Fibroblast of skin of right quadriceps (primary cell): Measurements from ENCODE around the gene DMAC2.
A peak's percentile ranks its signal among the peaks of the same experiment; 100 is the strongest.
"Not testable (repeated sequence)": the region's sequence is repeated elsewhere in the genome, so short reads cannot be mapped to it uniquely, and the experiment has no call there.

Experiments used
- DNase-seq: peaks from one replicate; pipeline ENCODE4 v3.0.0-alpha.2; 2013

DMAC2 gene

DNA sequence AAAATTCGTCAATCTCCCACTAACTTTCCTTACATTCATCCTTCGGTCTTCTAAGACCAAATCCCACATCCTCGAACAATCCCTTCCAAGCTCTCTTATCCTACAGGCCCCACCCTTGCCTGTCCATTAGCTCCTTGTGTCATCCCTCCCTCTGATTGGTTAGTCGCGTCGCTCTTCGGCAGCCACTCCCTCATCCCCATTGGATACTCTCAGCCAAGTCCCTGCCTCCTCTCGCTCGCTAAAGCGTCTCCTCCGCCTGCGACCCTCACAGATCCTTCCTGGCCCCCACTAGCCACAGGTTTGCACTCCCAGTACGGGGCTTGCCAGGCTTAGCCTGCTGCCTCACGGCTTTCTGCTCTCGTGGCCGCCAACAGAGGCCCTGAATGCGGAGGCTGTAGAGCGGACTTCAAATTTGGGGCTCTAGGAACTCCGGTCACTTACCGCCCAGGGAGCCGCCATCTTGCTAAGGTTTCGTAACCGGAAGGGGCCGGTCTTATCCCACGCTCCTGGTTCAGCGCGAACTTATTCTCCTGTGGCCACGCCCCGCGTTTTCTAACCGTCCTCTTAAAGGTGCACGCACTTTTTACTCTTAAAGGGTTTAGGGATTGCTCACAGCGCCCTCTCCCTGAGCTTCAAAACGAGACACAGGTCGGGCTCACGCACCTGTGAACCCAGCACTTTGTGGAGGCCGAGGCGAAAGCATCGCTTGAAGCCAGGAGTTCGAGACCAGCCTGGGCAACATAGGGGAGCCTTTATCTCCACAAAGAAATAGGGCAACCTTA, at the start of gene DMAC2:
DMAC2 (minus strand) TSS at position 472 of the 782 bp plus-strand sequence; CDS start at position 459, 13 bp downstream.
- peak; percentile 97 for DNase-seq

GRCh38 chr19:41486953-41487352, 47.2 kb upstream of the DMAC2 start:
- DNase-seq = not testable (repeated sequence)

DNA sequence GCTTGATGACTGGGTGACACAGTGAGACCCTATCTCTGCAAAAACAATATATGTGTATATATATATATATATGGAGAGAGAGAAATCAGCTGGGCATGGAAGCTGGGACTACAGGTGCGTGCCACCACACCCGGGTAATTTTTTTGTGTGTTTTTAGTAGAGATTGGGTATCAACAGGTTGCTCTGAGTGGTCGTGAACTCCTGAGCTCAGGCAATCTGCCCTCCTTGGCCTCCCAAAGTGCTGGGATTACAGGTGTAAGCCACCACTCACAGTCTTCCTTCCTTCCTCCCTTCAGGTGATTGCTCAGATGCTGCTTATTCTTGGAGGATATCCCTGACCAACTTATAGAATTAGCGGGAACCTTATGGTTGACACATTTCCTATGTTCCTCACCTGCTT, 45.1 kb upstream of the DMAC2 start:
- no peak for DNase-seq

- no peak for DNase-seq
These were observed 40.6 kb upstream of the DMAC2 start for GRCh38 chr19:41480336-41480735.

DNA sequence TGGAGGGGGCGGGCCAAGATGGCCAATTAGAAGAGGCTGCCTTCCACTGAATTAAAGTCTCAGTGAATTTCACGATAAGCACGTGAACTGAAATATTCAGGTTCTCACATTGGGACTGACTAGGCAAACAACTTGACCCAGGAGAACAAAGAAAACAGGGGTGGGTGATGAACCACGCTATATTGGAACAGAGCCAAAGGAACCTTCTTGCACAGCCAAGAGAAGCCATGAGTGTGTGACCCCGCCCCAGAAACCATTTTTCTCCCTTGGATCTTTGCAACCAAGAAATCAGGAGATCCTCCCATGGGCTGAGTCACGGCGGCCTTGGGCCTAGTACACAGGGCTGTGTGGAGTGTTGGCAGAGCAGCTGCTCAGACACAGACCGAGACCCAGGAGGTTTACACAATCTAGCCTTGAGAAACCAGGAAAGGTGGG, 40.1 kb upstream of the DMAC2 start:
- no peak for DNase-seq

DNA sequence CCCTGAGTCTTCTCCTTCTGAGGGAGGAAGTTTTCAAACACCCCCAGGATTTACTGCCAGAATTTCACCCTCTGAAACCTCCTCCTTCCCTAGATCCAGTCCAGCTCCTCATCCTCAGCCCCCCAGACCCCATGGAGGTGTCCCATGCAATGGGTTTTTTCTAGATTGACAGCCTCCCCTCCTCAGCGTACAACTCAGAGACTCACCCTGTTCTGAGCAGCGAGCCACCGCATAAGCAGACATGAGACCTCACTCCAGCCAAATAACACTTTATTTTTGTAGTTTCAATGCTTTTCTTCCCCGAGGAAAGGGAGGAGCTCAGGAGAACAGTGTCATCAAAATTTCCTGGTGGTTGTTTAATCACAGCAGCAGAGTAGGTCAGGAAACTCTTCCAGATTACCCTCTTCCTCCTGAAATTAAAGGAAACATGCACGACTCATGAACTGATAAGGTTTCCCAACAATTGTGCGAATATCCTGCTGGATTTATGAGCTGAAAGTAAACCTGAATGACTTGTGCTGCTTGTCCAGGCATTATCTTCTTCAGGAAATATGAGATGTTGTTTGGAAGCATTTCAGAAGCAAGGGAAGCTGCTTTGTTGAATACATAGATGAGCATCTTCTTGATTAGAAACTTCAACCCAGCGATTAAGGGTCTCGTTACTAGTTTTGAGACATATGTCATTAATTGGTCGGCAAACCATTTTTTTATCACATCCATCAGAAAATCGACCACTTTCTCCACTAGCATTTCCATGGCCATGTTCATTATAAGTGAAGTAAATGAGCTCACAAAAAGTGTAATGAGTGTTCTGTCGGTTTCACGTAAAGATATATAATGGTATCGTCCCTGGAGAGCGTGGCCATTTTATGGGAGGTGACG, 39.4 kb upstream of the DMAC2 start:
- no peak for DNase-seq

- DNase-seq = no peak
These were observed 38.5 kb upstream of the DMAC2 start for GRCh38 chr19:41478171-41478570.

- DNase-seq = no peak
These were observed 36.9 kb upstream of the DMAC2 start for GRCh38 chr19:41476583-41476982.

DNA sequence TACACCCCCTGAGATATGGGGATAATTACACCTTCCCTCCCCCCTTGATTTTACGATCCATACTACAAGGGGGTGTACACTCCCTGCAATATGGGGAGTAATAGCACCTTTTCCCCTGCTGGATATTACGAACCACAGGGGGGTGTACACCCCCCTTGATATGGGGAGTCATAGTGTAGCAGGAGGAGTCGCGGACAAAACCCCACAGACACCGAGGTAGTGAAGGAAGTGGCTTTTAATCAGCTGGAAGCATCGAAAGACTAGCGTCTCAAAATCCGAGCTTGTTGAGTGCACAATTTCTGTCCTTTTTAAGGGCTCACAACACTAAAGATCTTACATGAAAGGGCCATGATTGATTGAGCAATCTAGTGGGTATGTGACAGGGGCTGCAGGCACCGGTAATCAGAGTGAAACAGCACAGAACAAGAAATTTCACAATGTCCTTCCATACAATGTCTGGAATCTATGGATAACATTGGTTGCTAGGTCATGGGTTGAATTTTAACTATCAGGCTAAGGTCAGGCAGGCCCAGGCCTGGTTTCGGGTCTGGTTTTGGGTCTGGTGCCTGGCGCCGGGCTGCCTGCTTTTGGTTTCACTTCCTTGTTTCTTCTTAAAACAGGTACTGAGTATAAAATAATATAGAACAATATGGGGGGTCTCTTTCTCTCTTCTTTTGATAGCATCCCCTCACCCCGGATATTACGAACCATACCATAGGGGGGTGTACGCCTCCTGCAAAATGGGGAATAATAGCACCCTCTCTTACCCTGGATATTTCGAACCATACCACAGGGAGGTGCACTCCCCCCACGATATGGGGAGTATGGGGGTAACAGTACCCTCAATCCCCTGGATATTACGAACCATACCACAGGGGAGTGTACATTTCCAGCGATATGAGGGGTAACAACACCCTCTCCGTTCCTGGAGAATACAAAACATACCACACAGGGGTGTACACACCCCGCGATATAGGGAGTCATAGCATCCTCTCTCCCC, 23.8 kb upstream of the DMAC2 start:
- DNase-seq = not testable (repeated sequence)

GRCh38 chr19:41462497-41462896, 22.8 kb upstream of the DMAC2 start:
- no peak for DNase-seq

GRCh38 chr19:41457241-41457640, 17.5 kb upstream of the DMAC2 start:
- no peak for DNase-seq

GRCh38 chr19:41456342-41456918, 16.7 kb upstream of the DMAC2 start:
- DNase-seq = peak; percentile 35

DNA sequence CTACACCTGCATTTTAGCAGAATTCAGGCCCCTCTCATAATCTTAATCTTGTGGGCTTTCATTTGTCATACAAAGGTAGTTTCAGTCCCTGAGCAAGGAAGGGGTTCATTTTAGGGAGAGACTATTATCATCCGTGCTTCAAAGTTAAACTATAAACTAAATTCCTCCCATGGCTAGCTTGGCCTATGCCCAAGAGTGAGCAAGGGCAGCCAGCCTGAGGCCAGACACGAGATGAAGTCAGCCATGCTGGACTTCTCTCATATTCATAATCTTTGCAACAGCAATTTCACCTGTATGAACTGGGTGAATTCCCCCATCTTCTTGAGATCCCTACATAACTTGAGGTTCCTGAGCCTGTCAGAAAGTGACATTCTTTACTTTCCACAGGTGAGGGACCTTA, 16.2 kb upstream of the DMAC2 start:
- DNase-seq = no peak

DNA sequence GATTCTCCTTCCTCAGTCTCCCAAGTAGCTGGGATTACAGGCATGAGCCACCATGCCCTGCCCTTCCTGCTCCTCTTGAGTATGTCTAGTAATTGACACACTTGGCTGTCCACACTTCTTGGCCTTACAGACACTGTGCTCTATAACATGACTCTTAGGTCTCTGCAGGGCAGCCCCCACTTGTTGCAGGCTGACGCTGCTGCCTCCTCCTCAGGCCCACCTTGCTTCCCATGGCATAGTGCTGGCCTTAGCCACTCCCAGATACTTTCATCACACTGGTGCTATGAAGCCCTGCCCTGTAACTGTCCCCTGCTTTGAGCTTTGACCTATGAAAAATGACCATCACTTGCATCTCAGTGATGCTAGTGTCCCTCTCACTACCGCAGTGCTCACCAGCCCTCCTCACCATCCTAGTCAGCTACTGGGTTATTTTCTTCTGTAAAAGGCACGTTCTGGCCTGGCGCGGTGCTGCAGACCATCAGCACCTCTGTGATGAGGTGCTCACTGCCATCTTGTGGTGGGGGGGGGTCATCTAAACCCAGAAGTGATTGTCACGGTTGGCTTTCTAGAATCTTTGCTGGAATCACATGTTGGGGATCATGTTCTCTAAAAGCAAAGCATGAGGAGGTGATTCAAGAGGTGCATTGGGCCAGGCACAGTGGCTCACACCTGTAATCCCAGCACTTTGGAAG, 13.0 kb upstream of the DMAC2 start:
- DNase-seq = no peak

DNA sequence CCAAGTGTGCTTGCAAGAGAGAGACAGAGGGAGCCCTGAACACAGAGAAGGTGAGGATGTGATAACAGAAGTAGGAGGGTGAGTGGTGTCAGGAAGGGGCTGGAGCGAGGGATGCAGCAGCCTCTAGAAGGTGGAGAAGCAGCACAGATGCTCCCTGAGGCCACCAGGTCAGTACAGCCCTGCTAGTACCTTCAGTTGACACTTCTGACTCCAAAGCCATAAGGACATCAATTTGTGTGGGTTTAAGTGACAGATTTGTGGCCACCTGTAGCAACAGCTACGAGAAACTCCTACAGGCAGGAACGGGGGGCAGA, 10.1 kb upstream of the DMAC2 start:
- no peak for DNase-seq

DNA sequence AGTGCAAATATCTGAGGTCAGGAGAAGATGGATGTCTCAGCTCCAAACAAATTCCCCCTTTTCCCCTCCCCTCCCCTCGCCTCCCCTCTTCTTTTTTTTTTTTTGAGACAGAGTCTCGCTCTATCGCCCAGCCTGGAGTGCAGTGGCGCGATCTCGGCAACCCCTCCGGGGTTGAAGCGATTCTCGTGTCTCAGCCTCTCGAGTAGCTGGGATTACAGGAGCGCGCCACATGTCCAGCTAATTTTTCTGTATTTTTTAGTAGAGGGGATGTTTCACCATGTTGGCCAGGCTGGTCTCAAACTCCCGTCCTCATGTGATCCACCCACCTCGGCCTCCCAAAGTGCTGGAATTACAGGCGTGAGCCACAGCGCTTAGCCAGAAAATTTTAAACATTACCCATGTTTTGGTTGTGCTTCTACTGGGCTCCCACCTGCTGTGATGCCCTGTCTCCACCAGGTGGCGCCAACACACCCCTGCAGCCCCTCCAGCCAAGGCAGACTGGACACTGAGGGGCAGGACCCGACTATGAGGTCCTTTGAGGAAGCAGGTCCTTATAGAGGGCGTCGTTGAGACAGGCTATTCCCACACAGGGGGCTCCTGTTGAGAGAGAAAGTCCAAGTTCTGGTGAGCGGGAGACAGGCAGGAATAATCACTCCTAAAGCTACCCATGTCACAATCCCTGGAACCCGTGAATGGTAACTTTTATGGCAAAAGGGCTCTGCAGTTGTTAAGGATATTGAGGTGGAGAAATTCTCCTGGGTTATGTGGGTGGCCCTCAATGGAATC, 9.6 kb upstream of the DMAC2 start:
- DNase-seq = peak; percentile 58

- no peak for DNase-seq
These were observed 8.1 kb upstream of the DMAC2 start for GRCh38 chr19:41447732-41448332.

DNA sequence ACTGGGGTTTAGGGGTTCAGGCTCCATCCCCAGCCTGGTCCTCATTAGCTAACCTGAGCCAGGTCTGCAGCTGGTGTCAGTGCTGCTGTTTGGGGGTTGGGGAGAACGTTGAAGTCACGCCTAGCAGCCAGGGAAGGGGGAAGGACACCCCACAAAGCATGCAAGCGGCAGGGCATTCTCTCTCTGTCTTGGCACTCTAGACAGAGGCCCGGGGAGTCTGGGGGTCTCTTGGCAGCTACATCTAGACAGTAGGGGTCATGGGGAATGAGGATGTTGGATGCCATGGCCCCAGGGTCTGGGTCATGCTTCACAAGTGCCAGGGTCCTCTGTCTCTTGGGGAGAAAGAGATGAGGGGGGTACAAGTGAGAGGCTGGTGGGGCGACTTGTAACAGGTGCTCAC, 5.9 kb upstream of the DMAC2 start:
- no peak for DNase-seq

DNA sequence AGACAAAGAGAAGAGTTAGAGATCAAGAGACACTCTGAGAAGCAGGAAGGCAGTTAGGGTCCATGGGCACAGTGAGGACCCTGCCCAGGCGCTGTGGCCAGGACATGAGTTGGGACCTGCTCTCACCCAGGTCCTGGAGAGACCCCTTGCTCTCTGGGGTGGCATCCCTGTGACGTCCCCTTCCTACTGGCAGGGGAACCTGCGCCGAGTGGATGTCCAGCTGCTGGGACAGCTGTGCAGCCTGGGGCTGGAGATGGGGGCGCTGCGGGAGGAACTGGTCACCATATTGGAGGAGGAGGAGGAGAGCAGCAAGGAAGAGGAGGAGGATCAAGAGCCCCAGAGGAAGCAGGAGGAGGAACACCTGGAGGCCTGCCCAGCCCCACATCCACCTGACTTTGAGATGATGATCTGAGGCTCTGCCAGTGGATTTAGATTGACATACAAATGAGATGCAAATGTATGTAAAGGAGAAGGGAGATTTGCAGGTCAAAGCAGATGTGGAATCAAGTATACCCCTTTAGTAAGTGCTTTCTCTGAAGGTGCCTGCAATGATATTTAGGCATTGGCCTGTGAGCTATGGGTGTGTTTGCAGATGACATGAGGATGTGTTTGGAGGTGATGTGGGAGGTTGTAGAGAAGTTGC, 4.2 kb upstream of the DMAC2 start:
- DNase-seq = no peak
